Right renal cortex interstitium (tissue), 3 donors: ENCODE data around the gene CLVS2. TPM values are rescaled to one million over a fixed set of nuclear protein-coding genes. Genes with fewer than 3 reads are reported as not detected.

Experiments
- DNase-seq, 3 donors: peaks; one replicate each; pipeline ENCODE4 v3.0.0-alpha.2; 2013; ENCODE audit warnings: low read depth in 3 of 3, low spot score in 2 of 3
- polyA plus RNA-seq, 3 donors: library from polyadenylated mRNA; unstranded; fragments of 120-200 nt; gene quantifications; one replicate each; pipeline ENCODE4 v1.2.1, GENCODE V29; 2013; ENCODE audit not compliant: insufficient read length in 3 of 3

Gene CLVS2
- polyA plus RNA-seq, 3 donors: 0.16 to 0.31 (median 0.19) TPM

GRCh38 chr6:123117145-123117908 is 121.3 kb downstream of the CLVS2 start:
- DNase-seq: no peak

- DNase-seq: no peak
Measured at GRCh38 chr6:123118811-123119210, 122.8 kb downstream of the CLVS2 start.

Other genes with a start within 250 kb of the CLVS2 start
- gene FABP7, start 216.5 kb upstream of the CLVS2 start, polyA plus RNA-seq: under 1 TPM; 0.29 to 0.37 (median 0.34) TPM
- 10 to 100 TPM; 12.5 to 18.5 (median 17.7) TPM for gene SMPDL3A, start 207.0 kb upstream of the CLVS2 start, polyA plus RNA-seq